Kidney capillary endothelial cell (primary cell): ENCODE results near the gene CHST13.

Experiments
- DNase-seq: peaks from one replicate; pipeline ENCODE4 v3.0.0-alpha.2; 2018; ENCODE audit warnings: low spot score

The CHST13 gene

GRCh38 chr3:126510308-126510910 is 13.5 kb upstream of the CHST13 start:
- DNase-seq = no peak

- no peak for DNase-seq
Observed at GRCh38 chr3:126511291-126511690, 12.7 kb upstream of the CHST13 start.

- DNase-seq = no peak
Observed at GRCh38 chr3:126512026-126512425, 11.9 kb upstream of the CHST13 start.

- no peak for DNase-seq
Observed at GRCh38 chr3:126512916-126513650, 10.9 kb upstream of the CHST13 start.

GRCh38 chr3:126514161-126514560 is 9.8 kb upstream of the CHST13 start:
- no peak for DNase-seq

GRCh38 chr3:126515066-126515706 is 8.8 kb upstream of the CHST13 start:
- no peak for DNase-seq

GRCh38 chr3:126516152-126516935 is 7.6 kb upstream of the CHST13 start:
- no peak for DNase-seq

- no peak for DNase-seq
Observed at GRCh38 chr3:126516936-126517290, 7.0 kb upstream of the CHST13 start.

GRCh38 chr3:126517291-126517951 is 6.5 kb upstream of the CHST13 start, which contains the start of gene UROC1:
TSS of gene UROC1 (minus strand) at chr3:126517773. CDS start at chr3:126517719, 54 bp downstream.
- no peak for DNase-seq

GRCh38 chr3:126517986-126518778 is 5.8 kb upstream of the CHST13 start:
- DNase-seq = no peak

GRCh38 chr3:126518779-126519177 is 5.2 kb upstream of the CHST13 start:
- no peak for DNase-seq

GRCh38 chr3:126519506-126520455 is 4.2 kb upstream of the CHST13 start:
- DNase-seq = no peak

- no peak for DNase-seq
Observed at GRCh38 chr3:126521122-126521891, 2.6 kb upstream of the CHST13 start.

GRCh38 chr3:126522363-126522788 is 1.6 kb upstream of the CHST13 start:
- peak; percentile 48 for DNase-seq

- DNase-seq = no peak
Observed at GRCh38 chr3:126524429-126524988, 554 bp downstream of the CHST13 start.

- DNase-seq = no peak
Observed at GRCh38 chr3:126525091-126525852, 1.3 kb downstream of the CHST13 start.

GRCh38 chr3:126525853-126526667 is 2.1 kb downstream of the CHST13 start:
- DNase-seq = no peak
